Ovary (tissue), 9 donors: ENCODE data around the gene OSBPL6. TPM values are rescaled to one million over a fixed set of nuclear protein-coding genes. Genes with fewer than 3 reads are reported as not detected.
"Not testable (repeated sequence)": the region's sequence is repeated elsewhere in the genome, so short reads cannot be mapped to it uniquely, and the experiment has no call there.

Experiments used
- DNase-seq, 5 donors: peaks; one replicate each; pipeline ENCODE4 v3.0.0-alpha.2; 2019 to 2020
- H3K27ac ChIP-seq, 2 donors: fragments of 200-600 bp; one replicate each; pipeline versions ENCODE4 v1.5.1 to v1.8.0; 2019 to 2022
- H3K27me3 ChIP-seq: fragments of 200-600 bp; one replicate; pipeline ENCODE4 v1.8.0; 2022
- H3K36me3 ChIP-seq: fragments of 200-600 bp; sonication (generic); one replicate; pipeline ENCODE4 v1.5.1; 2019
- H3K4me1 ChIP-seq: one replicate; pipeline ENCODE4 v1.8.1; 2013; ENCODE audit warnings: mild to moderate bottlenecking, moderate library complexity; ENCODE audit not compliant: insufficient read depth
- H3K4me3 ChIP-seq: fragments of 200-600 bp; sonication (generic); one replicate; pipeline ENCODE4 v1.5.1; 2017
- H3K9me3 ChIP-seq, 2 donors: fragments of 200-600 bp in 1 of 2; sonication (generic) in 1 of 2; one replicate each; pipeline versions ENCODE4 v1.5.1 to v1.8.1; 2013 to 2019; ENCODE audit warnings: mild to moderate bottlenecking in 1 of 2, moderate library complexity in 1 of 2
- EP300 ChIP-seq: sonication (generic); formaldehyde crosslinking; IDR thresholded peaks from one replicate; pipeline ENCODE4 v1.6.1; 2017; ENCODE audit warnings: antibody characterized with exemption
- POLR2A ChIP-seq: fragments of 450-650 bp; IDR thresholded peaks from one replicate; pipeline ENCODE4 v1.6.1; 2017; ENCODE audit warnings: antibody characterized with exemption, mild to moderate bottlenecking, moderate library complexity
- WGBS, 3 donors: extraction: QIAGEN DNeasy Blood & Tissue Kit in 1 of 3; methylation state at CpG; one replicate each; pipeline versions ENCODE4 v1.1.5 to v1.1.7; 2013 to 2017; 5-methylcytosine and 5-hydroxymethylcytosine counted together
- intact Hi-C, 4 donors: fragments of 100-400 bp; cut with DNase I; formaldehyde crosslinking; loops; one replicate each; pipeline versions ENCODE4 v1.11.0 to v1.15.1; 2022 to 2023
- polyA plus RNA-seq, 2 donors: library from polyadenylated mRNA; stranded (reverse); fragments of 200-250 nt in 1 of 2; fragments of 350-450 nt in 1 of 2; fragmentation: Illumina TruSeq in 1 of 2; extraction: RNeasy Lipid Tissue Mini Kit (QIAGEN cat#74804) in 1 of 2; gene quantifications; one replicate each; pipeline ENCODE4 v1.2.3, GENCODE V29; 2013 to 2014
- total RNA-seq, 7 donors: library from RNA; depleted of rRNA in 2 of 7; stranded (reverse); fragments of >200 nt in 2 of 7; fragmentation: NEBNext Ultra II Directional in 3 of 7; extraction: Animal tissue kit (Norgen Biotek cat#: 25700) in 3 of 7; gene quantifications; one replicate each; pipeline versions ENCODE4 v1.1.0 to v1.2.4, GENCODE V29; 2016 to 2023
- TF ChIP-seq, protein P1 (sequence below), 3 donors: fragments of 450-650 bp in 2 of 3; fragments of 200-600 bp in 1 of 3; IDR thresholded peaks; one replicate each; pipeline versions ENCODE4 v1.5.1 to v1.8.0; 2016 to 2022; ENCODE audit warnings: antibody characterized with exemption in 3 of 3, mild to moderate bottlenecking in 1 of 3
- donor health status: DM: no; HTN: no; CAD: no; lungs with moderate emphysema.
- donor health status: DM: no; HTN: no; CAD: no.
- donor health status: Bipolar disorder and iron deficiency.
- donor health status: DM: yes; HTN: yes; CAD: no.
- donor health status: DM: no; HTN: no; CAD: no.
- donor health status: DM: yes; HTN: yes; CAD: no.

OSBPL6 gene
- total and polyA plus RNA-seq, 9 donors = 0.60 to 7.4 (median 1.7) TPM

- Histone ChIP-seq H3K4me3 (no peak overlapping the region), H3K36me3 (no peaks in the 10 kb centered on the region), H3K27ac (no peak overlapping the region), H3K4me1 (no peaks in the 10 kb centered on the region), H3K9me3 (no peaks in the 10 kb centered on the region), H3K27me3 (no peaks in the 10 kb centered on the region)
- no peak for TF ChIP-seq EP300
- 13 to 32% (median 24%) methylated on average over 1 of the region's 1 CpG for WGBS, 3 donors
- DNase-seq = no peak
- intact Hi-C loops = loop anchor here in 3 of 4 donors (10.0 kb wide), 2 partner anchors 284 to 304 kb away; partner anchors contain the start of gene RBM45 (in 2 of the 3)
Observed at GRCh38 chr2:178419123-178419522, 224.8 kb downstream of the OSBPL6 start.

GRCh38 chr2:178420463-178420999 is 226.2 kb downstream of the OSBPL6 start:
- WGBS, 3 donors = 17 to 26% (median 21%) methylated on average over 1 of the region's 1 CpG

DNA sequence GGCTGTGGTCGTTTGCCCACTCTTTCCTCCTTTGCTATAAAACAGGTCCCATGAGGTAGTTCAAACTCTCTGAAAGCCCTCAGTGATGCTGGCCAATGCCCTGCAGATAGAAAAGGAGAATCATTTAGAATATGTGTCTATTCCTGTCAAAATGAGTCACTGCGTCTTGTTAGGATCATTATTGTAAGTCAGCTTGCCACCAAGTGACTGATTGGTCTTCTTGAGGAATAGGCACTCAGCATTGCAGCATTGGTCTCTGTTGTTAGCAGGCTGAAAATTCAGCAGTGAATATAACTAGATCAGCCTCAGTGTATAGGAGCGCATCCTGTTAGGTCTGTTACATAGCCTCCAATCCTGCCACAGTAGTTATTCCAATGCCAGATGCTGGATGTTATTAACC is 227.8 kb downstream of the OSBPL6 start:
- Histone ChIP-seq H3K36me3 (no peaks in the 10 kb centered on the region), H3K27me3 (no peaks in the 10 kb centered on the region), H3K4me1 (no peaks in the 10 kb centered on the region), H3K9me3 (no peaks in the 10 kb centered on the region), H3K27ac (no peak overlapping the region), H3K4me3 (no peak overlapping the region)
- intact Hi-C loops = no loop called here
- no peak for DNase-seq
- WGBS, 3 donors = 65 to 94% (median 91%) methylated on average over 3 of the region's 3 CpGs
- TF ChIP-seq POLR2A (no peak), EP300 (no peak)
- TF ChIP-seq, protein P1, sequence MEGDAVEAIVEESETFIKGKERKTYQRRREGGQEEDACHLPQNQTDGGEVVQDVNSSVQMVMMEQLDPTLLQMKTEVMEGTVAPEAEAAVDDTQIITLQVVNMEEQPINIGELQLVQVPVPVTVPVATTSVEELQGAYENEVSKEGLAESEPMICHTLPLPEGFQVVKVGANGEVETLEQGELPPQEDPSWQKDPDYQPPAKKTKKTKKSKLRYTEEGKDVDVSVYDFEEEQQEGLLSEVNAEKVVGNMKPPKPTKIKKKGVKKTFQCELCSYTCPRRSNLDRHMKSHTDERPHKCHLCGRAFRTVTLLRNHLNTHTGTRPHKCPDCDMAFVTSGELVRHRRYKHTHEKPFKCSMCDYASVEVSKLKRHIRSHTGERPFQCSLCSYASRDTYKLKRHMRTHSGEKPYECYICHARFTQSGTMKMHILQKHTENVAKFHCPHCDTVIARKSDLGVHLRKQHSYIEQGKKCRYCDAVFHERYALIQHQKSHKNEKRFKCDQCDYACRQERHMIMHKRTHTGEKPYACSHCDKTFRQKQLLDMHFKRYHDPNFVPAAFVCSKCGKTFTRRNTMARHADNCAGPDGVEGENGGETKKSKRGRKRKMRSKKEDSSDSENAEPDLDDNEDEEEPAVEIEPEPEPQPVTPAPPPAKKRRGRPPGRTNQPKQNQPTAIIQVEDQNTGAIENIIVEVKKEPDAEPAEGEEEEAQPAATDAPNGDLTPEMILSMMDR (IDR thresholded peaks at IDR 0.05) = no peak

More at GRCh38 chr2:178420463-178420999, 226.2 kb downstream of the OSBPL6 start:
- Histone ChIP-seq H3K27me3 (no peaks in the 10 kb centered on the region), H3K36me3 (no peaks in the 10 kb centered on the region), H3K4me1 (no peaks in the 10 kb centered on the region), H3K27ac (no peak overlapping the region), H3K9me3 (no peaks in the 10 kb centered on the region), H3K4me3 (no peak overlapping the region)
- DNase-seq = no peak
- intact Hi-C loops = no loop called here
- TF ChIP-seq, protein P1 (IDR thresholded peaks at IDR 0.05) = no peak
- TF ChIP-seq POLR2A (no peak), EP300 (no peak)

- H3K27ac ChIP-seq, H3K4me3 ChIP-seq, H3K9me3 ChIP-seq, H3K4me1 ChIP-seq, H3K36me3 ChIP-seq, intact Hi-C loops, H3K27me3 ChIP-seq, DNase-seq: not testable (repeated sequence)
- 93 to 95% (median 94%) methylated on average over 5 of the region's 5 CpGs for WGBS, 3 donors
Observed at GRCh38 chr2:178423746-178424145, 229.4 kb downstream of the OSBPL6 start.

DNA sequence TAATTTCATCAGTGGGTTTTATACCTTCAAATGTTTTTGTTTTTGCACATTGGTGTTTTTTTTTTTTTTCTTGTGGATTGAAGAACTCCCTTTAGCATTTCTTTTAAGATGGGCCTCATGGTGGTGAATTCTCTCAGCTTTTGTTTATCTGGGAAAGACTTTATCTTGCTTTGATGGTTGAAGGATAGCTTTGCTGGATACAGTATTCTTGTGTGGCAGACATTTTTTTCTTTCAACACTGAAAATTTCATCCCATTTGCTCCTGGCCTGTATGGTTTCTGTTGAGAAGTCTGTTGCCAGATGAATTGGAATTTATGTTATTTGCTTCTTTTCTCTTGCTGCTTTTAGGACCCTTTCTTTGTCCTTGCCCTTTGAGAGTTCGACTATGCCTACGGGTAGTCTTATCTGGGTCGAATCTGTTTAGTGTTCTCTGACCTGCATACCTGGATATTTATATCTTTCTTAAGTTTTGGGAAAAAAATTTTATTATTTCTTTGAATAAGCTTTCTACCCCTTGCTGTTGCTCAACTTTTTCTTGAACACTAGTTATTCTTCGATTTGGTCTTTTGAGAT is 231.0 kb downstream of the OSBPL6 start:
- Histone ChIP-seq H3K4me1 (peaks cover 1% of the 10 kb centered on the region), H3K36me3 (no peaks in the 10 kb centered on the region), H3K27ac (no peak overlapping the region), H3K9me3 (no peaks in the 10 kb centered on the region), H3K27me3 (no peaks in the 10 kb centered on the region), H3K4me3 (no peak overlapping the region)
- 94 to 95% (median 95%) methylated on average over 4 of the region's 4 CpGs for WGBS, 3 donors
- no peak for DNase-seq
- intact Hi-C loops = no loop called here
- TF ChIP-seq, protein P1 (IDR thresholded peaks at IDR 0.05) = no peak
- TF ChIP-seq POLR2A = no peak
- TF ChIP-seq EP300 = no peak
